22Rv1 (cell line): ENCODE data around the gene PKNOX1.
A peak's percentile ranks its signal among the peaks of the same experiment; 100 is the strongest.
"Not testable (repeated sequence)": the region's sequence is repeated elsewhere in the genome, so short reads cannot be mapped to it uniquely, and the experiment has no call there.

Experiments used
- H3K27ac ChIP-seq: fragments of 450-650 bp; 2 replicates; pipeline ENCODE4 v1.5.1; 2017
- ZFX ChIP-seq: fragments of 450-650 bp; IDR thresholded peaks from 2 replicates; pipeline ENCODE4 v1.6.1; 2017; ENCODE audit warnings: antibody characterized with exemption, borderline replicate concordance
- TF ChIP-seq, protein P1 (sequence below): fragments of 450-650 bp; IDR thresholded peaks from 2 replicates; pipeline ENCODE4 v1.5.1; 2017; ENCODE audit warnings: mild to moderate bottlenecking

The PKNOX1 gene, protein sequence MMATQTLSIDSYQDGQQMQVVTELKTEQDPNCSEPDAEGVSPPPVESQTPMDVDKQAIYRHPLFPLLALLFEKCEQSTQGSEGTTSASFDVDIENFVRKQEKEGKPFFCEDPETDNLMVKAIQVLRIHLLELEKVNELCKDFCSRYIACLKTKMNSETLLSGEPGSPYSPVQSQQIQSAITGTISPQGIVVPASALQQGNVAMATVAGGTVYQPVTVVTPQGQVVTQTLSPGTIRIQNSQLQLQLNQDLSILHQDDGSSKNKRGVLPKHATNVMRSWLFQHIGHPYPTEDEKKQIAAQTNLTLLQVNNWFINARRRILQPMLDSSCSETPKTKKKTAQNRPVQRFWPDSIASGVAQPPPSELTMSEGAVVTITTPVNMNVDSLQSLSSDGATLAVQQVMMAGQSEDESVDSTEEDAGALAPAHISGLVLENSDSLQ

DNA sequence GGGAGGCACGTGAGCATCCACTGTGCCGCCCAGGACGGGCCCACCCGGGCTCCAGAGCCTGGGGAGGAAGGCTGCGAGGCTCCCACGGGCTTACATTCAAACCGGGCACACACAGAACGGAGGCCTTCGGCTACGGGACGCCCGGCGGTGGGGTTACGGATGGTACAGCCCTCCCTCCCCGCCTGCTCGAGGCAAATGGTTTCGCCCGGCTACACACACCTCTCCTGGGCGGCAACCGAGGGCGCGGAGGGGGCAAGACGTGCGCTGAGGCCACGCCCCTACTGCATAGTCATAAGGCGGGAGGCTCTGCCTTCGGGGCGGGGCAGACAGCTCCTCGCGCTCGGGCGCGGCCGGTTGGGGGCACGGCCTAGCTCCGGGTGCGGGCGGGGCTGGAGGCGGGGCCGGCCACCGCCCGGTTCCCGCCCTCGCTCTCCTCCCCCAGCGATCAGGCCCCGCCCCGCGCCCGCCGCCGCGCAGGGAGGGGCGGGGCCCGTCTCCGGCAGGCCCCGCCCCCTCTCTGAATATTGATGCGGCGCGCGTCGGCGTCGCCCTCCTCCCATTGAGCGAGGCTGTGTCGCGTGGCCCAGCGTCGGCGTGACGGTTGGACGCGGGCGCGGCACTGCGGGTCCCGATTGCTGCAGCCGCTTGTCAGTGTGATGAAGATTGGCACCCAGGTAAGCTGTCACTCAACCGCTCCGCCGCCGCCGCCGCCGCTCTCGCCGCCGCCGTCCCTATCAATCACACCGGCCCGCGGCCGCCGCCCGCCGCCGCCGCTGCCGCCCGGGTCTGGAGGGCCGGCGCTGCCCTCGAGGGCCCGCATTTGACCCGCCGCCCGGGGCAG is at the start of gene PKNOX1:
Gene PKNOX1, plus strand, starts transcription at position 572 of the 841 bp plus-strand sequence. CDS start 29,820 bp downstream, outside the sequence.
- H3K27ac ChIP-seq: peak within 1 kb of the TSS; percentile 99
- TF ChIP-seq, protein P1, sequence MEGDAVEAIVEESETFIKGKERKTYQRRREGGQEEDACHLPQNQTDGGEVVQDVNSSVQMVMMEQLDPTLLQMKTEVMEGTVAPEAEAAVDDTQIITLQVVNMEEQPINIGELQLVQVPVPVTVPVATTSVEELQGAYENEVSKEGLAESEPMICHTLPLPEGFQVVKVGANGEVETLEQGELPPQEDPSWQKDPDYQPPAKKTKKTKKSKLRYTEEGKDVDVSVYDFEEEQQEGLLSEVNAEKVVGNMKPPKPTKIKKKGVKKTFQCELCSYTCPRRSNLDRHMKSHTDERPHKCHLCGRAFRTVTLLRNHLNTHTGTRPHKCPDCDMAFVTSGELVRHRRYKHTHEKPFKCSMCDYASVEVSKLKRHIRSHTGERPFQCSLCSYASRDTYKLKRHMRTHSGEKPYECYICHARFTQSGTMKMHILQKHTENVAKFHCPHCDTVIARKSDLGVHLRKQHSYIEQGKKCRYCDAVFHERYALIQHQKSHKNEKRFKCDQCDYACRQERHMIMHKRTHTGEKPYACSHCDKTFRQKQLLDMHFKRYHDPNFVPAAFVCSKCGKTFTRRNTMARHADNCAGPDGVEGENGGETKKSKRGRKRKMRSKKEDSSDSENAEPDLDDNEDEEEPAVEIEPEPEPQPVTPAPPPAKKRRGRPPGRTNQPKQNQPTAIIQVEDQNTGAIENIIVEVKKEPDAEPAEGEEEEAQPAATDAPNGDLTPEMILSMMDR: no peak
- no peak for TF ChIP-seq ZFX

DNA sequence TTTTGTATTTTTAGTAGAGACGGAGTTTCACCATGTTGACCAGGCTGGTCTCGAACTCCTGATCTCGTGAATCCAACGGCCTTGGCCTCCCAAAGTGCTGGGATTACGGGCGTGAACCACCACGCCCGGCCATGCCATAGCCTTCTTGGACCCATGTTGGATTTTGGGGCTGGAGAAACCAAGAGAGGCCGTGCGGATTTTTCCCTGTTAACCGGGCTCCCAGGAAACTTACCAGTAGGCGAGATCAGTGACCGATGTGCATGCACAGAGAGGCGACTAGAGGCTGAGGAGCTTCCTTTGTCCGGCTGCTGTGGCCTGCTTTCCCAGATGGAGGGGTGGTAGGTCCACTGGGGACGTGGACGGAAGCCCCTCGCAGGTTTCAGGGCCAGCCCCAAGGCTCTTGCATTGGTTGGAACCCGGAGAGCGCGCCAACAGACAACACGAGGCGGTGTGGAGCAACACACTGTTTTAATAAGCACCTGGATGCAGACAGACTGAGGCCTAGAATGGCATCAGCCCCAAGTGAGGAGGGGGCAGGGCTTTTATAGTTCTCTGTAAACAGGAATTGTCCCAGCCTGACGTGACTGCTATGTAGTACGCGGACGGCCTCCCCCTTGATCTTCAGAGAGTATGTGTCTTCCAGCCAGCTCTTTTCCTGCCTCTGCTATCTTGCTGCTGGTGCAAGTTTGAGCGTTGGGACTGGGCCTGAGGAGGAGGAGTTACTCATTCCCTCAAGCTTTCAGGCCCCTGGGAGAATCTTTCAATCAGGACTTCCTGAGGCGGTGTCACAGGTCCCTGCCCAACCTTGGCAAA is 49.0 kb upstream of the PKNOX1 start, which contains the start of gene ERVH48-1:
Gene ERVH48-1, minus strand, starts transcription at position 517 of the 813 bp plus-strand sequence. CDS start 6,624 bp downstream, outside the sequence.
- peak within 1 kb of the TSS; percentile 65 for H3K27ac ChIP-seq
- TF ChIP-seq, protein P1: no peak
- TF ChIP-seq ZFX: no peak

GRCh38 chr21:42927474-42928200 is 46.7 kb upstream of the PKNOX1 start:
- H3K27ac ChIP-seq: not testable (repeated sequence)

DNA sequence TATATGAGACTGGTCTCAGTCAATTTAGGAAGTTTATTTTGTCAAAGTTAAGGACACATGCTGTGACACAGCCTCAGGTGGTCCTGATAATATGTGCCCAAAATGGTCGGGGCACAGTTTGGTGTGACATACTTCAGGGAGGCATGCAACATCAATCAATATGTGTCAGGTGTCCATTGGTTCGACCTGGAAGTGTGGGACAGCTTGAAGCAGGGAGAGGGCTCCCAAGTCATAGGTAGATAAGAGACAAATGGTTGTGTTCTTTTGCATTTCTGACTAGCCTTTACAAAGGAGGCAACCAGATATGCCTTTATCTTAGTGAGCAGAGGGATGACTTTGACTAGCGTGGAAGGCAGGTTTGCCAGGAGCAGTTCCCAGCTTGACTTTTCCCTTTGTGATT is 44.4 kb upstream of the PKNOX1 start:
- no peak overlapping the region for H3K27ac ChIP-seq
- TF ChIP-seq, protein P1: no peak
- TF ChIP-seq ZFX: no peak

DNA sequence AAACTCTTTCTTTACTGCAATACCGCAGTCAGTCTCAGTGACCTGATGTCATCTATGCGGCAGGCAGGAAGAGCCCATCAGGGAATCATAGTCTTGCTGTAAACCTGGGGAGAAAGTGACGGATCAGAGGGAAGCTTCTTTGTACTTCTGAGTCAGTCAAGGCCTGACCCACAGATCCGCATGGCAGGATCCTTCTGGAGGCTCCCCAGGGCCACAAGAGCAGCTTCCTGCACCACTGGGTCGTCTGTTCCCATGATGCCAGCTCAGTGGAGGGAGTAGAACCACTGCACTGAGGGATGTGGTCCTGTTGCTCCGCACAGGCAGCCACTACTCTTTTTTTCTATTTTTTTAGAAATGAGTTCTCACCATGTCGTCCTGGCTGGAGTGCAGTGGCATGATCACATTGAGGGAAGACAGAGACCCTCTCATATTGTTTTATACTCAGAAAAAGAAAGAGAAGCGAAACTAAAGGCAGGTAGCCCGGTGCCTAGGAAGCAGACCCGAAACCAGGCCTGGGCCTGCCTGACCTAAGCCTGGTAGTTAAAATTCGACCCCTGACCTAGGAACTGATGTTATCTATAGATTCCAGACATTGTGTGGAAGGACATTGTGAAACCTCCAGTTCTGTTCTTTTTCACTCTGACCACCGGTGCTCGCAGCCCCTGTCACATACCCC is 42.7 kb upstream of the PKNOX1 start:
- TF ChIP-seq, protein P1: no peak
- no peak for TF ChIP-seq ZFX
- H3K27ac ChIP-seq: no peak overlapping the region

DNA sequence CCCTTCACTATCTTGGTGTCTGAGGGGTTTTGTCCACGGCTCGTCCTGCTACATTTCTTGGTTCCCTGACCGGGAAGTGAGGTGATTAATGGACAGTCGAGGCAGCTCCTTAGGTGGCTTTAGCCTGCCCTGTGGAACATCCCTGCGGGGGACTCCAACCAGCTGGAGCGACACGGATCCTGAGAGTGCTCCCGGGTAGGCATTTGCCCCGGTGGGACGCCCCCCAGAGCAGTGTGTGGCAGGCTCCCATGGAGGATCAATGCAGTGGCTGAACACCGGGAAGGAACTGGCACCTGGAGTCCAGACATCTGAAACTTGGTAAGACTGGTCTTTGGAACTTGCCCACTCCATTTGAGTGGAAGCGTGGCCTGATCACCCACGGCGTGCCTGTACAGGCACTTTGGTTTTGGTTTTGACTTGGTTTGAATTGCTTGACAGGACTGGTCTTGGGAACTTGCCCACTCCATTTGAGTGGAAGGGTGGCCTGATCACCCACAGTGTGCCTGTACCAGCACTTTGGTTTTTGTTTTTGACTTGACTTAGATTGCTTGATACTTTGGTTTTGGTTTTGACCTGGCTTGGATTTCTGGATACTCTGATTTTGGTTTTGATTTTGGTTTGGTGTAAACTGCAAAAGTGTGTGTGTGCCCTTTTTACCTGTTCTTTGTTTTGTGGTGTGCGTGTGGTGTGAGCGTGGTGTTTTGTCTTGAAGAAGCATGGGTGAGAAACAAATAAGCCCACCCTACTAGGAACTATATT is 41.8 kb upstream of the PKNOX1 start:
- H3K27ac ChIP-seq: 0 out of 2 replicates have a peak overlapping the region, but pooled peaks have one; percentile 12

GRCh38 chr21:42933137-42933970 is 41.0 kb upstream of the PKNOX1 start:
- H3K27ac ChIP-seq: 0 out of 2 replicates have a peak overlapping the region, but pooled peaks have one; percentile 12

- H3K27ac ChIP-seq: not testable (repeated sequence)
These were observed 40.4 kb upstream of the PKNOX1 start for GRCh38 chr21:42933973-42934372.

GRCh38 chr21:42936360-42936759 is 38.0 kb upstream of the PKNOX1 start:
- H3K27ac ChIP-seq: not testable (repeated sequence)

GRCh38 chr21:42937034-42937940 is 37.1 kb upstream of the PKNOX1 start:
- H3K27ac ChIP-seq: not testable (repeated sequence)
